Neuronal stem cell (in vitro differentiated cells): Measurements from ENCODE around the gene DPH6.

Experiments
- DNase-seq: peaks from one replicate; pipeline ENCODE4 v3.0.0-alpha.2; 2013; ENCODE audit warnings: low spot score
- H2AFZ ChIP-seq: one replicate; pipeline ENCODE4 v1.6.1; 2013; ENCODE audit warnings: mild to moderate bottlenecking, low read length, inconsistent platforms
- H2AK5ac ChIP-seq: 2 replicates; pipeline ENCODE4 v1.6.1; 2013; ENCODE audit warnings: low read depth, mild to moderate bottlenecking, inconsistent platforms, low read length, moderate library complexity, mixed read lengths
- H2BK120ac ChIP-seq: 2 replicates; pipeline ENCODE4 v1.6.1; 2013; ENCODE audit warnings: low read depth, mild to moderate bottlenecking, inconsistent platforms, low read length, moderate library complexity, mixed read lengths
- H2BK12ac ChIP-seq: one replicate; pipeline ENCODE4 v1.6.1; 2013; ENCODE audit warnings: low read length, inconsistent platforms
- H2BK15ac ChIP-seq: 2 replicates; pipeline ENCODE4 v1.6.1; 2013; ENCODE audit warnings: mild to moderate bottlenecking, low read length, inconsistent platforms, mixed read lengths
- H2BK5ac ChIP-seq: one replicate; pipeline ENCODE4 v1.6.1; 2013; ENCODE audit warnings: inconsistent platforms, mild to moderate bottlenecking, low read length, moderate library complexity
- H3K14ac ChIP-seq: one replicate; pipeline ENCODE4 v1.6.1; 2013; ENCODE audit warnings: low read length, inconsistent platforms
- H3K18ac ChIP-seq: 2 replicates; pipeline ENCODE4 v1.6.1; 2013; ENCODE audit warnings: low read length, inconsistent platforms
- H3K23ac ChIP-seq: 2 replicates; pipeline ENCODE4 v1.6.1; 2013; ENCODE audit warnings: low read depth, mild to moderate bottlenecking, mixed read lengths, low read length, inconsistent platforms; ENCODE audit not compliant: poor library complexity
- H3K27ac ChIP-seq: replicated peaks from 3 replicates; pipeline ENCODE4 v1.5.1; 2013; ENCODE audit warnings: low read length, inconsistent platforms
- H3K27me3 ChIP-seq, 3 experiments: 2 replicates each; pipeline ENCODE4 v1.6.1; 2013; ENCODE audit warnings: low read length in 3 of 3, mild to moderate bottlenecking in 2 of 3, inconsistent platforms in 1 of 3, low read depth in 1 of 3, mixed read lengths in 1 of 3, moderate library complexity in 1 of 3; ENCODE audit not compliant: control insufficient read depth in 3 of 3, insufficient read depth in 3 of 3
- H3K36me3 ChIP-seq, 2 donors: replicated peaks in 1 of 2; 2 replicates each; pipeline ENCODE4 v1.6.1; 2013; ENCODE audit warnings: low read length in 2 of 2; ENCODE audit not compliant: control insufficient read depth in 2 of 2, insufficient read depth in 2 of 2
- H3K4ac ChIP-seq: 2 replicates; pipeline ENCODE4 v1.6.1; 2013; ENCODE audit warnings: inconsistent platforms, mild to moderate bottlenecking, low read length, moderate library complexity
- H3K4me1 ChIP-seq, 2 donors: 1 replicate in 1 of 2; 2 replicates in 1 of 2; pipeline ENCODE4 v1.6.1; 2013; ENCODE audit warnings: low read length in 2 of 2, low read depth in 1 of 2; ENCODE audit not compliant: control insufficient read depth in 2 of 2, insufficient read depth in 1 of 2
- H3K4me2 ChIP-seq: one replicate; pipeline ENCODE4 v1.6.1; 2013; ENCODE audit warnings: mild to moderate bottlenecking, low read length, inconsistent platforms; ENCODE audit not compliant: insufficient read depth, poor library complexity, severe bottlenecking
- H3K4me3 ChIP-seq, 2 donors: 2 replicates each; pipeline ENCODE4 v1.5.1; 2013; ENCODE audit warnings: low read length in 2 of 2, mild to moderate bottlenecking in 2 of 2, inconsistent platforms in 1 of 2, moderate library complexity in 1 of 2
- H3K79me1 ChIP-seq: one replicate; pipeline ENCODE4 v1.6.1; 2013; ENCODE audit warnings: low read depth, mild to moderate bottlenecking, inconsistent platforms, low read length, moderate library complexity
- H3K9ac ChIP-seq: one replicate; pipeline ENCODE4 v1.6.1; 2013; ENCODE audit warnings: mild to moderate bottlenecking, low read depth, low read length, inconsistent platforms; ENCODE audit not compliant: poor library complexity
- H3K9me3 ChIP-seq, 2 donors: replicated peaks in 1 of 2; 2 replicates each; pipeline versions ENCODE3 to v1.6.1; 2013; ENCODE audit warnings: low read length in 2 of 2, mild to moderate bottlenecking in 2 of 2, inconsistent platforms in 1 of 2, low read depth in 1 of 2, mixed read lengths in 1 of 2, moderate library complexity in 1 of 2; ENCODE audit not compliant: control insufficient read depth in 2 of 2, insufficient read depth in 1 of 2
- H4K8ac ChIP-seq: one replicate; pipeline ENCODE4 v1.6.1; 2013; ENCODE audit warnings: low read depth, mild to moderate bottlenecking, inconsistent platforms, low read length, moderate library complexity
- H4K91ac ChIP-seq: one replicate; pipeline ENCODE4 v1.6.1; 2013; ENCODE audit warnings: low read length, low read depth, mild to moderate bottlenecking, inconsistent platforms; ENCODE audit not compliant: poor library complexity
- WGBS, 2 donors: extraction: QIAGEN DNeasy Blood & Tissue Kit; methylation state at CpG; one replicate each; pipeline ENCODE4 v1.1.7; 2013; ENCODE audit warnings: missing lambda C conversion rate in 2 of 2, mixed read lengths in 1 of 2; ENCODE audit not compliant: insufficient read length in 2 of 2, insufficient replicate concordance in 1 of 2; ENCODE audit errors: extremely low coverage in 2 of 2; 5-methylcytosine and 5-hydroxymethylcytosine counted together

DPH6 gene

GRCh38 chr15:35410775-35411174 lies 135.2 kb downstream of the DPH6 start:
- Histone ChIP-seq H2AK5ac (no peak overlapping the region), H3K4ac (no peak overlapping the region), H3K4me3 (no peak overlapping the region), H2AFZ (no peak overlapping the region), H3K4me2 (no peak overlapping the region), H2BK12ac (no peak overlapping the region), H4K8ac (no peak overlapping the region), H3K36me3 (no peaks in the 10 kb centered on the region), H2BK15ac (no peak overlapping the region), H2BK5ac (no peak overlapping the region), H3K23ac (no peak overlapping the region), H3K79me1 (no peaks in the 10 kb centered on the region), H3K9ac (no peak overlapping the region), H3K9me3 (no peaks in the 10 kb centered on the region), H2BK120ac (no peak overlapping the region), H3K14ac (no peak overlapping the region), H3K4me1 (no peaks in the 10 kb centered on the region), H3K18ac (no peak overlapping the region), H3K27ac (no peak overlapping the region), H4K91ac (no peak overlapping the region), H3K27me3 (no peaks in the 10 kb centered on the region)
- no CpG with 5 or more reads among the region's 1 CpG for WGBS, 2 donors
- DNase-seq = no peak

- H3K36me3 ChIP-seq = no peaks in the 10 kb centered on the region
- H3K9ac ChIP-seq = no peak overlapping the region
- H3K14ac ChIP-seq = no peak overlapping the region
- no peak overlapping the region for H3K4me2 ChIP-seq
- no peak overlapping the region for H2BK15ac ChIP-seq
- H3K4me3 ChIP-seq = no peak overlapping the region
- no CpG with 5 or more reads among the region's 3 CpGs for WGBS, 2 donors
- H3K4ac ChIP-seq = no peak overlapping the region
- H4K91ac ChIP-seq = no peak overlapping the region
- no peak overlapping the region for H4K8ac ChIP-seq
- H2BK12ac ChIP-seq = no peak overlapping the region
- no peaks in the 10 kb centered on the region for H3K27me3 ChIP-seq
- no peak overlapping the region for H2BK120ac ChIP-seq
- no peak overlapping the region for H2BK5ac ChIP-seq
- no peak overlapping the region for H3K18ac ChIP-seq
- no peaks in the 10 kb centered on the region for H3K9me3 ChIP-seq
- DNase-seq = no peak
- peaks cover 6 to 19% of the 10 kb centered on the region in 2 donors for H3K4me1 ChIP-seq
- no peaks in the 10 kb centered on the region for H3K79me1 ChIP-seq
- no peak overlapping the region for H2AK5ac ChIP-seq
- no peak overlapping the region for H3K27ac ChIP-seq
- H2AFZ ChIP-seq = no peak overlapping the region
- no peak overlapping the region for H3K23ac ChIP-seq
Measured at GRCh38 chr15:35399901-35400300, 146.1 kb downstream of the DPH6 start.

- Histone ChIP-seq H2BK12ac (no peak overlapping the region), H2AFZ (no peak overlapping the region), H2BK15ac (no peak overlapping the region), H3K9me3 (peaks cover 0 to 4% of the 10 kb centered on the region in 2 donors), H3K79me1 (no peaks in the 10 kb centered on the region), H3K9ac (no peak overlapping the region), H3K27me3 (no peaks in the 10 kb centered on the region), H3K4me2 (no peak overlapping the region), H3K4me1 (peaks cover 6 to 19% of the 10 kb centered on the region in 2 donors), H3K18ac (no peak overlapping the region), H2BK5ac (no peak overlapping the region), H3K27ac (no peak overlapping the region), H3K23ac (no peak overlapping the region), H2AK5ac (no peak overlapping the region), H4K91ac (no peak overlapping the region), H2BK120ac (no peak overlapping the region), H4K8ac (no peak overlapping the region), H3K36me3 (no peaks in the 10 kb centered on the region), H3K4me3 (no peak overlapping the region), H3K4ac (no peak overlapping the region), H3K14ac (no peak overlapping the region)
- DNase-seq = no peak
Measured at GRCh38 chr15:35397027-35397426, 148.9 kb downstream of the DPH6 start.

- Histone ChIP-seq H3K4me3 (no peak overlapping the region), H3K79me1 (no peaks in the 10 kb centered on the region), H3K9me3 (peaks cover 0 to 8% of the 10 kb centered on the region in 2 donors), H3K4ac (no peak overlapping the region), H3K9ac (no peak overlapping the region), H2AK5ac (no peak overlapping the region), H3K18ac (no peak overlapping the region), H3K23ac (no peak overlapping the region), H3K14ac (no peak overlapping the region), H4K8ac (no peak overlapping the region), H3K4me1 (peaks cover 6 to 19% of the 10 kb centered on the region in 2 donors), H2BK5ac (no peak overlapping the region), H2AFZ (no peak overlapping the region), H4K91ac (no peak overlapping the region), H3K27me3 (no peaks in the 10 kb centered on the region), H3K27ac (no peak overlapping the region), H2BK120ac (no peak overlapping the region), H3K36me3 (no peaks in the 10 kb centered on the region), H2BK15ac (no peak overlapping the region), H2BK12ac (no peak overlapping the region), H3K4me2 (no peak overlapping the region)
- no peak for DNase-seq
- WGBS, 2 donors = no CpG with 5 or more reads among the region's 2 CpGs
Measured at GRCh38 chr15:35394416-35394815, 151.5 kb downstream of the DPH6 start.
